ENCODE results near the gene RNF14. TPM values are rescaled to one million over a fixed set of nuclear protein-coding genes. Genes with fewer than 3 reads are reported as not detected.
A peak's percentile ranks its signal among the peaks of the same experiment; 100 is the strongest.

RNF14 gene
- total RNA-seq, 1 experiment from 2014 or later, result 20.5 TPM

DNA sequence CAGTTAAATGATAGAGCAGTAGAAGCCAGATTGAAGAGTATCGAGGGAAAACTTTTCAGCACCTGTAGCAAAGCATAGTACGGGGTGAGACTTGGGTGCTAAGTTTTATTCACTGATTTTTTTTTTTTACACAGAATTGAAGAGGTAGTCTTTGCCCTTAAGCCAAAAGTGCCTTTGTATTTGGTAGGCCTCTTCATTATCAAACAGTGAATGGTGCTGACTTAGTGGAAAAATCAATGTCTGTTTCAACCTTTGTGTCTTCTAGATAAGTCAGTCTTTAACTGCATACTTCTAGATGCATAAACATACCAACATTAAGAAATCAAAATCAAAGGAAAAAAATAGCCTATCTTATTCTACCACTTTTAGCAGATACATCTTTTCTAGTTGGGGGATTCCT, 13.7 kb downstream of the RNF14 start (continued):
- TF ChIP-seq, protein P1, sequence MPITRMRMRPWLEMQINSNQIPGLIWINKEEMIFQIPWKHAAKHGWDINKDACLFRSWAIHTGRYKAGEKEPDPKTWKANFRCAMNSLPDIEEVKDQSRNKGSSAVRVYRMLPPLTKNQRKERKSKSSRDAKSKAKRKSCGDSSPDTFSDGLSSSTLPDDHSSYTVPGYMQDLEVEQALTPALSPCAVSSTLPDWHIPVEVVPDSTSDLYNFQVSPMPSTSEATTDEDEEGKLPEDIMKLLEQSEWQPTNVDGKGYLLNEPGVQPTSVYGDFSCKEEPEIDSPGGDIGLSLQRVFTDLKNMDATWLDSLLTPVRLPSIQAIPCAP (CRISPR knock-in tag; IDR thresholded peaks at IDR 0.05), result no peak
- TF ChIP-seq, protein P2, sequence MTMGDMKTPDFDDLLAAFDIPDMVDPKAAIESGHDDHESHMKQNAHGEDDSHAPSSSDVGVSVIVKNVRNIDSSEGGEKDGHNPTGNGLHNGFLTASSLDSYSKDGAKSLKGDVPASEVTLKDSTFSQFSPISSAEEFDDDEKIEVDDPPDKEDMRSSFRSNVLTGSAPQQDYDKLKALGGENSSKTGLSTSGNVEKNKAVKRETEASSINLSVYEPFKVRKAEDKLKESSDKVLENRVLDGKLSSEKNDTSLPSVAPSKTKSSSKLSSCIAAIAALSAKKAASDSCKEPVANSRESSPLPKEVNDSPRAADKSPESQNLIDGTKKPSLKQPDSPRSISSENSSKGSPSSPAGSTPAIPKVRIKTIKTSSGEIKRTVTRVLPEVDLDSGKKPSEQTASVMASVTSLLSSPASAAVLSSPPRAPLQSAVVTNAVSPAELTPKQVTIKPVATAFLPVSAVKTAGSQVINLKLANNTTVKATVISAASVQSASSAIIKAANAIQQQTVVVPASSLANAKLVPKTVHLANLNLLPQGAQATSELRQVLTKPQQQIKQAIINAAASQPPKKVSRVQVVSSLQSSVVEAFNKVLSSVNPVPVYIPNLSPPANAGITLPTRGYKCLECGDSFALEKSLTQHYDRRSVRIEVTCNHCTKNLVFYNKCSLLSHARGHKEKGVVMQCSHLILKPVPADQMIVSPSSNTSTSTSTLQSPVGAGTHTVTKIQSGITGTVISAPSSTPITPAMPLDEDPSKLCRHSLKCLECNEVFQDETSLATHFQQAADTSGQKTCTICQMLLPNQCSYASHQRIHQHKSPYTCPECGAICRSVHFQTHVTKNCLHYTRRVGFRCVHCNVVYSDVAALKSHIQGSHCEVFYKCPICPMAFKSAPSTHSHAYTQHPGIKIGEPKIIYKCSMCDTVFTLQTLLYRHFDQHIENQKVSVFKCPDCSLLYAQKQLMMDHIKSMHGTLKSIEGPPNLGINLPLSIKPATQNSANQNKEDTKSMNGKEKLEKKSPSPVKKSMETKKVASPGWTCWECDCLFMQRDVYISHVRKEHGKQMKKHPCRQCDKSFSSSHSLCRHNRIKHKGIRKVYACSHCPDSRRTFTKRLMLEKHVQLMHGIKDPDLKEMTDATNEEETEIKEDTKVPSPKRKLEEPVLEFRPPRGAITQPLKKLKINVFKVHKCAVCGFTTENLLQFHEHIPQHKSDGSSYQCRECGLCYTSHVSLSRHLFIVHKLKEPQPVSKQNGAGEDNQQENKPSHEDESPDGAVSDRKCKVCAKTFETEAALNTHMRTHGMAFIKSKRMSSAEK (CRISPR knock-in tag; IDR thresholded peaks at IDR 0.05; ENCODE audit: borderline replicate concordance), result no peak
- TF ChIP-seq, protein P3, sequence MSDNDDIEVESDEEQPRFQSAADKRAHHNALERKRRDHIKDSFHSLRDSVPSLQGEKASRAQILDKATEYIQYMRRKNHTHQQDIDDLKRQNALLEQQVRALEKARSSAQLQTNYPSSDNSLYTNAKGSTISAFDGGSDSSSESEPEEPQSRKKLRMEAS (CRISPR knock-in tag; IDR thresholded peaks at IDR 0.05), result no peak
- TF ChIP-seq, protein P4, sequence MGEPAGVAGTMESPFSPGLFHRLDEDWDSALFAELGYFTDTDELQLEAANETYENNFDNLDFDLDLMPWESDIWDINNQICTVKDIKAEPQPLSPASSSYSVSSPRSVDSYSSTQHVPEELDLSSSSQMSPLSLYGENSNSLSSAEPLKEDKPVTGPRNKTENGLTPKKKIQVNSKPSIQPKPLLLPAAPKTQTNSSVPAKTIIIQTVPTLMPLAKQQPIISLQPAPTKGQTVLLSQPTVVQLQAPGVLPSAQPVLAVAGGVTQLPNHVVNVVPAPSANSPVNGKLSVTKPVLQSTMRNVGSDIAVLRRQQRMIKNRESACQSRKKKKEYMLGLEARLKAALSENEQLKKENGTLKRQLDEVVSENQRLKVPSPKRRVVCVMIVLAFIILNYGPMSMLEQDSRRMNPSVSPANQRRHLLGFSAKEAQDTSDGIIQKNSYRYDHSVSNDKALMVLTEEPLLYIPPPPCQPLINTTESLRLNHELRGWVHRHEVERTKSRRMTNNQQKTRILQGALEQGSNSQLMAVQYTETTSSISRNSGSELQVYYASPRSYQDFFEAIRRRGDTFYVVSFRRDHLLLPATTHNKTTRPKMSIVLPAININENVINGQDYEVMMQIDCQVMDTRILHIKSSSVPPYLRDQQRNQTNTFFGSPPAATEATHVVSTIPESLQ (CRISPR knock-in tag; IDR thresholded peaks at IDR 0.05), result no peak
- no peak for TF ChIP-seq KAT7 (CRISPR knock-in tag; IDR thresholded peaks at IDR 0.05; ENCODE audit: borderline replicate concordance)
- no peak for TF ChIP-seq JAZF1 (CRISPR knock-in tag; IDR thresholded peaks at IDR 0.05)
- TF ChIP-seq, protein P5, sequence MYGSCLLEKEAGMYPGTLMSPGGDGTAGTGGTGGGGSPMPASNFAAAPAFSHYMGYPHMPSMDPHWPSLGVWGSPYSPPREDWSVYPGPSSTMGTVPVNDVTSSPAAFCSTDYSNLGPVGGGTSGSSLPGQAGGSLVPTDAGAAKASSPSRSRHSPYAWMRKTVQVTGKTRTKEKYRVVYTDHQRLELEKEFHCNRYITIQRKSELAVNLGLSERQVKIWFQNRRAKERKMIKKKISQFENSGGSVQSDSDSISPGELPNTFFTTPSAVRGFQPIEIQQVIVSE (CRISPR knock-in tag; IDR thresholded peaks at IDR 0.05; ENCODE audit: borderline replicate concordance), result no peak
- no peak for TF ChIP-seq ATF1 (CRISPR knock-in tag; IDR thresholded peaks at IDR 0.05)
- TF ChIP-seq, protein P6, sequence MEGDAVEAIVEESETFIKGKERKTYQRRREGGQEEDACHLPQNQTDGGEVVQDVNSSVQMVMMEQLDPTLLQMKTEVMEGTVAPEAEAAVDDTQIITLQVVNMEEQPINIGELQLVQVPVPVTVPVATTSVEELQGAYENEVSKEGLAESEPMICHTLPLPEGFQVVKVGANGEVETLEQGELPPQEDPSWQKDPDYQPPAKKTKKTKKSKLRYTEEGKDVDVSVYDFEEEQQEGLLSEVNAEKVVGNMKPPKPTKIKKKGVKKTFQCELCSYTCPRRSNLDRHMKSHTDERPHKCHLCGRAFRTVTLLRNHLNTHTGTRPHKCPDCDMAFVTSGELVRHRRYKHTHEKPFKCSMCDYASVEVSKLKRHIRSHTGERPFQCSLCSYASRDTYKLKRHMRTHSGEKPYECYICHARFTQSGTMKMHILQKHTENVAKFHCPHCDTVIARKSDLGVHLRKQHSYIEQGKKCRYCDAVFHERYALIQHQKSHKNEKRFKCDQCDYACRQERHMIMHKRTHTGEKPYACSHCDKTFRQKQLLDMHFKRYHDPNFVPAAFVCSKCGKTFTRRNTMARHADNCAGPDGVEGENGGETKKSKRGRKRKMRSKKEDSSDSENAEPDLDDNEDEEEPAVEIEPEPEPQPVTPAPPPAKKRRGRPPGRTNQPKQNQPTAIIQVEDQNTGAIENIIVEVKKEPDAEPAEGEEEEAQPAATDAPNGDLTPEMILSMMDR (IDR thresholded peaks at IDR 0.05), result no peak

DNA sequence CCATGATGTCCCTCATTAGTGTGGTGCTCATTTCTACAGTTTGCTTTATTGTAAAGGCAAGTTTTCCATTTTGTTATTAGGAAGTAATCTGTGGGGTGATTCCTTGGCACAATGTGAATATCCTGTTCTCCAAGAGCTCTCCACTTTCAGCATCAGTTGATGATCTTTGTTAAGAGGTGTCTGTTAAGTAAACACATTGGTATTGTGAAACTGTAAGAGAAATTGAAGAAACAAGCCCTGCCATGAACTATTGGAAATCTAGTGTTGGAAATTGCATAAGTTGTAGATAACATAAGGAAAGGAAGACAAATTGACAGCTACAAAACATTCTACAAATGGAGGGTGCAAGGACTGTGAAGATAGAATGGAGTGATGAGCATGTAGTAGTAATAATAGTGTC, 17.2 kb downstream of the RNF14 start:
- POLR2A ChIA-PET, result no interaction called here
- H3K36me3 Mint-ChIP-seq, result peaks cover 40% of the 10 kb centered on the region
- H3K4me3 Mint-ChIP-seq, result no peak overlapping the region
- CTCF ChIA-PET, result interaction anchor here (0.8 kb wide), 1 partner anchor 16 kb away, joined by 3 read pairs; the partner anchor contains the start of gene RNF14
- H3K27me3 Mint-ChIP-seq (ENCODE audit: low read depth), result no peaks in the 10 kb centered on the region
- H3K4me1 Mint-ChIP-seq, result no peaks in the 10 kb centered on the region
- no peaks in the 10 kb centered on the region for H3K9me3 Mint-ChIP-seq
- 0 out of 2 replicates have a peak overlapping the region, but pooled peaks have one; percentile 1 for H3K27ac Mint-ChIP-seq
- DNase-seq (ENCODE audit: low spot score) (no peak), ATAC-seq (no peak)
- no peak for TF ChIP-seq KAT7 (CRISPR knock-in tag; IDR thresholded peaks at IDR 0.05; ENCODE audit: borderline replicate concordance)
- TF ChIP-seq, protein P7, sequence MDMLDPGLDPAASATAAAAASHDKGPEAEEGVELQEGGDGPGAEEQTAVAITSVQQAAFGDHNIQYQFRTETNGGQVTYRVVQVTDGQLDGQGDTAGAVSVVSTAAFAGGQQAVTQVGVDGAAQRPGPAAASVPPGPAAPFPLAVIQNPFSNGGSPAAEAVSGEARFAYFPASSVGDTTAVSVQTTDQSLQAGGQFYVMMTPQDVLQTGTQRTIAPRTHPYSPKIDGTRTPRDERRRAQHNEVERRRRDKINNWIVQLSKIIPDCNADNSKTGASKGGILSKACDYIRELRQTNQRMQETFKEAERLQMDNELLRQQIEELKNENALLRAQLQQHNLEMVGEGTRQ (CRISPR knock-in tag; IDR thresholded peaks at IDR 0.05), result no peak
- TF ChIP-seq PRRX2 (CRISPR knock-in tag; IDR thresholded peaks at IDR 0.05), result no peak
- TF ChIP-seq ZNF263 (CRISPR knock-in tag; IDR thresholded peaks at IDR 0.05; ENCODE audit: low read depth), result no peak
- TF ChIP-seq, protein P8, sequence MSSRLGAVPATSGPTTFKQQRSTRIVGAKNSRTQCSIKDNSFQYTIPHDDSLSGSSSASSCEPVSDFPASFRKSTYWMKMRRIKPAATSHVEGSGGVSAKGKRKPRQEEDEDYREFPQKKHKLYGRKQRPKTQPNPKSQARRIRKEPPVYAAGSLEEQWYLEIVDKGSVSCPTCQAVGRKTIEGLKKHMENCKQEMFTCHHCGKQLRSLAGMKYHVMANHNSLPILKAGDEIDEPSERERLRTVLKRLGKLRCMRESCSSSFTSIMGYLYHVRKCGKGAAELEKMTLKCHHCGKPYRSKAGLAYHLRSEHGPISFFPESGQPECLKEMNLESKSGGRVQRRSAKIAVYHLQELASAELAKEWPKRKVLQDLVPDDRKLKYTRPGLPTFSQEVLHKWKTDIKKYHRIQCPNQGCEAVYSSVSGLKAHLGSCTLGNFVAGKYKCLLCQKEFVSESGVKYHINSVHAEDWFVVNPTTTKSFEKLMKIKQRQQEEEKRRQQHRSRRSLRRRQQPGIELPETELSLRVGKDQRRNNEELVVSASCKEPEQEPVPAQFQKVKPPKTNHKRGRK (CRISPR knock-in tag; IDR thresholded peaks at IDR 0.05; ENCODE audit: borderline replicate concordance), result no peak
- TF ChIP-seq SMAD4 (CRISPR knock-in tag; IDR thresholded peaks at IDR 0.05), result no peak
- TF ChIP-seq CREM (CRISPR knock-in tag; IDR thresholded peaks at IDR 0.05), result no peak
- TF ChIP-seq SP1 (CRISPR knock-in tag; conservative IDR thresholded peaks at IDR 0.05), result no peak
- TF ChIP-seq, protein P9, sequence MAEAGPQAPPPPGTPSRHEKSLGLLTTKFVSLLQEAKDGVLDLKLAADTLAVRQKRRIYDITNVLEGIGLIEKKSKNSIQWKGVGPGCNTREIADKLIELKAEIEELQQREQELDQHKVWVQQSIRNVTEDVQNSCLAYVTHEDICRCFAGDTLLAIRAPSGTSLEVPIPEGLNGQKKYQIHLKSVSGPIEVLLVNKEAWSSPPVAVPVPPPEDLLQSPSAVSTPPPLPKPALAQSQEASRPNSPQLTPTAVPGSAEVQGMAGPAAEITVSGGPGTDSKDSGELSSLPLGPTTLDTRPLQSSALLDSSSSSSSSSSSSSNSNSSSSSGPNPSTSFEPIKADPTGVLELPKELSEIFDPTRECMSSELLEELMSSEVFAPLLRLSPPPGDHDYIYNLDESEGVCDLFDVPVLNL (CRISPR knock-in tag; IDR thresholded peaks at IDR 0.05; ENCODE audit: borderline replicate concordance, low read depth), result no peak
- TF ChIP-seq MXD4 (CRISPR knock-in tag; IDR thresholded peaks at IDR 0.05; ENCODE audit: borderline replicate concordance), result no peak
- TF ChIP-seq OVOL2 (CRISPR knock-in tag; IDR thresholded peaks at IDR 0.05; ENCODE audit: borderline replicate concordance), result no peak
- TF ChIP-seq TCF7 (CRISPR knock-in tag; IDR thresholded peaks at IDR 0.05; ENCODE audit: low read depth), result no peak
